Fibroblast of the aortic adventitia (primary cell): ENCODE results near the gene RNF220. TPM values are rescaled to one million over a fixed set of nuclear protein-coding genes. Genes with fewer than 3 reads are reported as not detected.

ENCODE experiments used
- DNase-seq: peaks from one replicate; pipeline ENCODE4 v3.0.0-alpha.2; 2010; ENCODE audit warnings: low read depth
- H3K4me3 ChIP-seq: 2 replicates; pipeline ENCODE4 v1.5.1; 2011; ENCODE audit warnings: low read depth, mild to moderate bottlenecking, control low read depth, low read length, moderate library complexity
- CTCF ChIP-seq: IDR thresholded peaks from 2 replicates; pipeline ENCODE4 v1.5.1; 2011; ENCODE audit warnings: mild to moderate bottlenecking, low read length, control low read depth, inconsistent platforms; ENCODE audit not compliant: insufficient read depth
- total RNA-seq: library from RNA; depleted of rRNA; stranded (reverse); fragments of >200 nt; gene quantifications from 2 replicates; pipeline ENCODE4 v1.2.3, GENCODE V29; 2012; ENCODE audit warnings: low replicate concordance

Gene RNF220
- total RNA-seq, 1 donor, result 51.2 TPM

DNA sequence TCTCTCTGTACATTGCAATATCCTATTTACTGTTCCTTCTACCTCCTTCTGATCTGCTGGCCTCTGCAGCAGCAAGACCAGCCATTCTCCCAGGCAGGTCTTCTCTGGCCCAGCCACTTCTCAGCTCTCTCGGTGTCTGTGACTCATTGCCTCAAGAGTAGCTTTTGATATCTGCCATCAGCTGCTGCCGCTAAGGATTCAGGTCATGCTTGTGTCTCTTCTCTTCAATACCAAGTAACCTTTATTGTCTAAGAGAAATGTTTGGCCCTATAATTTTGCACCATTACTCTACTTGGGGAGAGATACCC is 167.5 kb downstream of the RNF220 start:
- TF ChIP-seq CTCF, result no peak
- no peak overlapping the region for H3K4me3 ChIP-seq
- DNase-seq, result no peak

GRCh38 chr1:44575396-44575795 is 170.3 kb downstream of the RNF220 start:
- TF ChIP-seq CTCF, result no peak
- H3K4me3 ChIP-seq, result no peak overlapping the region
- DNase-seq, result no peak

- DNase-seq, result no peak
- TF ChIP-seq CTCF, result no peak
- H3K4me3 ChIP-seq, result no peak overlapping the region
These were observed 171.5 kb downstream of the RNF220 start for GRCh38 chr1:44576456-44577150.

- TF ChIP-seq CTCF, result no peak
- no peak overlapping the region for H3K4me3 ChIP-seq
- DNase-seq, result no peak
These were observed 176.2 kb downstream of the RNF220 start for GRCh38 chr1:44581205-44581604.

GRCh38 chr1:44584167-44584566 is 179.1 kb downstream of the RNF220 start:
- no peak for DNase-seq
- no peak for TF ChIP-seq CTCF
- no peak overlapping the region for H3K4me3 ChIP-seq

DNA sequence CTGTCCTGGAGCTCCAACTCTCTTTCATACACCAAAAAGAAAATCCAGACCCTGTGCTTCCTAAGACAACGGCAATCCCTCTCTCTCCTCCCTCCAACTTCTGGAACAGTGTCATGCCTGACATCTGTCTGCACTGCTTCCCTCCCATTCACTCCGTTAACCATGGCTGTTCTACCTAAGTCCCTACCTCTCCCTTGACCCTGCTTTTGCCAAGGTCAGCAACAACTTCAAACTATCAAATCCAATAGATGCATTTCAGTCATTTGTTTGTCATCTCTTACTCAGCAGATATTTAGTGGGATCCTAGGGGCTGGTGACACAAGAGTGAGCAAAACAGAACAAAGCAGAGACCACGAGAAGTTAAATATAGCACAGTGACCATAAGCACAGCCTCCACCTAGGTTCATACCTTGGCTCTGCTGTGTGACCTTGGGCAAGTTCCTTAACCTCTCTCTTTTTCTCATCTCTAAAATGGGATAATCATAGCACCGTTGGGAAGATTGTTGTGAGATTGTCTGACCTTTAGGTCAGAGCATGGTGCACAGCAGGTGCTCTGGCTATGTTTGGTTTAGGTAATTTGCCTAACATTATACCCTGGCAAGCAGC is 180.4 kb downstream of the RNF220 start:
- H3K4me3 ChIP-seq, result no peak overlapping the region
- no peak for DNase-seq
- no peak for TF ChIP-seq CTCF

DNA sequence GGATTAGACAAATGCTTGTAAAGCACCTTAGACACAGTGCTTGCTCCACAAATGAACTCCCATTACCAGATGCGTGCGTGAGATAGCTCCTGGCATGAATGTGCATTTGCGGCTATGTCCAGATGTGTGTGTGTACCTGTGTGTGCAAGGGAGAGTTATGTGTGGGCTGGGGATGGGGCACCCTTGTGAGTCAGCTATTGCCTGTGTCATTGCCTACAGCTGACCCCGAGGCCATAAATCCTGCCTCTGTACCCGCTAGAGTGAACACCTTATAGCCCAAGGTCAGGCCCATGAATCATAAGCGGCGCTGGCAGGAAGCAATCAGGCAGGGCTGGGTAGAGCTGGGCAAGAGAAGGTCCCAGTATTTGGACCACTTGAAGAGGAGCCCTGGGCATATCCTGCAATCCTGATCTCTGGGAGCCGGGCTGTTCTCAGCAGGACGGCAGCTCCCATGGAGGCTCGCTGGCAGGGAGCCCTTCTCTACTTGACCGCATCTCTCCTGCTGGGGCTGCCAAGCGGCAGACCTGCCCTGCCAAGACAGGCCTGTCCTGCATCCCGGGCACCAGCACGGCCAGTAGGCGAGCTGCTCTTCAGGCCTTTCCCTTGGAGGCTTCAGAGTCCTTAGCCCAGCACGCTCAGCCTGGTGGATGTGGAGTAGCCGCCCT is 182.9 kb downstream of the RNF220 start:
- no peak for DNase-seq
- no peak overlapping the region for H3K4me3 ChIP-seq
- no peak for TF ChIP-seq CTCF
